Natural killer cell treated with Interleukin-12 subunit alpha and Interleukin-12 subunit beta and Interleukin-15 and Interleukin-18, amount 100 ng/mL, for 72 hours (primary cell): ENCODE data around the gene RAB11A. TPM values are rescaled to one million over a fixed set of nuclear protein-coding genes. Genes with fewer than 3 reads are reported as not detected.
"Not testable (repeated sequence)": the region's sequence is repeated elsewhere in the genome, so short reads cannot be mapped to it uniquely, and the experiment has no call there.

ENCODE experiments used
- ATAC-seq, 2 donors: fragments of 150-1000 bp; cut with Tn5 transposase in 1 of 2; sonication (Bioruptor Pico), chemical (Tn5 transposase) in 1 of 2; 2 replicates each; pipeline ENCODE4 v1.10.0; 2021
- DNase-seq: peaks from one replicate; pipeline ENCODE4 v3.0.0; 2022; ENCODE audit warnings: low spot score
- H3K27ac Mint-ChIP-seq, 2 donors: 1 replicate in 1 of 2; 2 replicates in 1 of 2; pipeline ENCODE4 v1.8.0; 2022; ENCODE audit warnings: mixed read lengths in 2 of 2, mild to moderate bottlenecking in 1 of 2, moderate library complexity in 1 of 2
- H3K27me3 Mint-ChIP-seq, 2 donors: 1 replicate in 1 of 2; 2 replicates in 1 of 2; pipeline ENCODE4 v1.8.0; 2022; ENCODE audit warnings: mixed read lengths in 2 of 2
- H3K36me3 Mint-ChIP-seq: one replicate; pipeline ENCODE4 v1.8.0; 2022; ENCODE audit warnings: mixed read lengths
- H3K4me1 Mint-ChIP-seq, 2 donors: 1 replicate in 1 of 2; 2 replicates in 1 of 2; pipeline ENCODE4 v1.8.0; 2022; ENCODE audit warnings: low read depth in 2 of 2, mixed read lengths in 2 of 2, mild to moderate bottlenecking in 1 of 2
- H3K4me3 Mint-ChIP-seq: one replicate; pipeline ENCODE4 v1.8.0; 2022; ENCODE audit warnings: mixed read lengths
- H3K9me3 Mint-ChIP-seq: 2 replicates; pipeline ENCODE4 v1.8.0; 2022; ENCODE audit warnings: mixed read lengths
- total RNA-seq, 2 donors: library from RNA; stranded (reverse); gene quantifications; one replicate each; pipeline ENCODE4 v1.2.3, GENCODE V29; 2022

Gene RAB11A
- total RNA-seq, 2 donors from 2014 or later = 101 to 164 TPM

DNA sequence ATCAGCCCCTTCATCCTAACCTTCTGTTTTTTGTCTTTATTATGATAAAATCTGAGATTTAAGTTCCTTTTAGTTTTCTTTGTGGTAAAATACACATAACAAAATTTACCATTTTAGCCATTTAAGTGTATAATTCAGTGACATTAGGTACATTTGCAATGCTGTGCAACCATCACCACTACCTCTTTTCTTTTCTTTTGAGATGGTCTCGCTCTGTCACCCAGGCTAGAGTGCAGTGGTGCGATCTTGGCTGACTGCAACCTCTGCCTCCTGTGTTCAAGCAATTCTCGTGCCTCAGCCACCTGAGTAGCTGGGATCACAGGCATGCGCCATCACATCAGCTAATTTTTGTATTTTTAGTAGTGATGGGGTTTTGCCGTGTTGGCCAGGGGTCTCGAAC, 6.2 kb upstream of the RAB11A start:
- Mint-ChIP-seq H3K27me3 (no peaks in the 10 kb centered on the region), H3K9me3 (no peaks in the 10 kb centered on the region), H3K27ac (peak overlapping the region in 1 of 2 donors; percentile 48), H3K4me3 (no peak overlapping the region), H3K4me1 (peaks cover 18% of the 10 kb centered on the region in 2 donors), H3K36me3 (no peaks in the 10 kb centered on the region)
- ATAC-seq (no peak), DNase-seq (no peak)

DNA sequence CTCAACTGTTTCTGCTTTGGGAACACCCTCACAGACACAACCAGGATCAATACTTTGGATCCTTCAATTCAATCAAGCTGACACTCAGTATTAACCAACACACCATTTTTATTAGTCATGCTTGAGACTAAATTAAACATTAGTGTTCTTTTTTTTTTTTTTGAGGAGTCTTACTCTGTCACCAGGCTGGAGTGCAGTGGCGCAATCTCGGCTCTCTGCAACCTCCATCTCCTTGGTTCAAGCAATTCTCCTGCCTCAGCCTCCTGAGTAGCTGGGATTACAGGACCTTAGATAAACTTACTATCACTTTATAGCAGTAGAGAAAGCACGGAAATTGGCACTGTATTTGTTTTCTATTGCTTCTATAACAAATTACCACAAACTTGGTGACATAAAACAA, 2.0 kb upstream of the RAB11A start:
- H3K27ac Mint-ChIP-seq = no peak overlapping the region
- no peaks in the 10 kb centered on the region for H3K27me3 Mint-ChIP-seq
- H3K4me1 Mint-ChIP-seq = peaks cover 27 to 33% of the 10 kb centered on the region in 2 donors
- DNase-seq (no peak), ATAC-seq (no peak)
- H3K36me3 Mint-ChIP-seq = peaks cover 6% of the 10 kb centered on the region
- no peak overlapping the region for H3K4me3 Mint-ChIP-seq
- no peaks in the 10 kb centered on the region for H3K9me3 Mint-ChIP-seq

DNA sequence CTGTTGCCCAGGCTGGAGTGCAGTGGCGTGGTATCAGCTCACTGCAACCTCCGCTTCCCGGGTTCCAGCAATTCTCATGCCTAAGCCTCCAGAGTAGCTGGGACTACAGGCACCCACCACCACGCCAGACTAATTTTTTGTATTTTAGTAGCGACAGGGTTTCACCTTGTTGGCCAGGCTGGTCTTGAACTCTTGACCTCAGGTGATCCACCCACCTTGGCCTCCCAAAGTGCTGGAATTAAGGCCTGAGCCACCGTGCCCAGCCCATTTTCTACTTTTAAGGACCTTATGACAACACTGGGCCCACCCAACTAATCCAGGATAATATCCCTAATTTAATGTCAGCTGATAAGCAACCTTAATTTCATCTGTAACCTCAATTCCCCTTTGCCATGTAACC, 1.4 kb upstream of the RAB11A start:
- H3K36me3 Mint-ChIP-seq, H3K27me3 Mint-ChIP-seq, ATAC-seq, DNase-seq, H3K9me3 Mint-ChIP-seq: not testable (repeated sequence)
- H3K27ac Mint-ChIP-seq = peak overlapping the region; percentile 96 to 98
- peaks cover 28 to 32% of the 10 kb centered on the region in 2 donors for H3K4me1 Mint-ChIP-seq
- peak overlapping the region; percentile 99 for H3K4me3 Mint-ChIP-seq

DNA sequence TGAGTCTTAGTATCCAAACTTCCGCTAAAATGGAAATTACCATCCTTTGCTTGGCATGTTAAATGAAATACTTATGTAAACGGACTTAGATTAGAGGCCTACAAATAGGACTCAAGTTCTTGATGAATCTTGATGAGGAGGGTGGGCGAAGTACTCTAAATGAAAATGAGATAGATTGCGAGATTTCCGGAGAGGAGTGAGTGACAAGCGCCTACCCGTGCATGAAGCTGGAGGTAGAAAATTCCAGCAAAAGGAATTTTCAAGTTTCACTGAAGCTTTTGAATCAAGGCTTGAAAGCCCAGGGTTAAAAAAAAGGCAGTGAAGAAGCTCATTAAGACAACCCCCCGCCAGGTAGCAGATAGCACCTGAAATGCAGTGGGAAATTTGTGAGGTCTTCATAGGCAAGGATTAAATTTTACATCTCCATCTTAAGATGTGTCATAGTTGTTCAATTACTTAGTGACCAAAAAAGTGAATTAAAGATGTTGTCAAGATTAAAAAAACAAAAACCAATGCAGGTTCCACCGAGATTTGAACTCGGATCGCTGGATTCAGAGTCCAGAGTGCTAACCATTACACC, 655 bp upstream of the RAB11A start:
- peaks cover 6% of the 10 kb centered on the region for H3K36me3 Mint-ChIP-seq
- no peaks in the 10 kb centered on the region for H3K27me3 Mint-ChIP-seq
- peak overlapping the region; percentile 96 to 98 for H3K27ac Mint-ChIP-seq
- peaks cover 28 to 31% of the 10 kb centered on the region in 2 donors for H3K4me1 Mint-ChIP-seq
- H3K4me3 Mint-ChIP-seq = peak overlapping the region; percentile 99
- ATAC-seq (no peak), DNase-seq (no peak)
- no peaks in the 10 kb centered on the region for H3K9me3 Mint-ChIP-seq

DNA sequence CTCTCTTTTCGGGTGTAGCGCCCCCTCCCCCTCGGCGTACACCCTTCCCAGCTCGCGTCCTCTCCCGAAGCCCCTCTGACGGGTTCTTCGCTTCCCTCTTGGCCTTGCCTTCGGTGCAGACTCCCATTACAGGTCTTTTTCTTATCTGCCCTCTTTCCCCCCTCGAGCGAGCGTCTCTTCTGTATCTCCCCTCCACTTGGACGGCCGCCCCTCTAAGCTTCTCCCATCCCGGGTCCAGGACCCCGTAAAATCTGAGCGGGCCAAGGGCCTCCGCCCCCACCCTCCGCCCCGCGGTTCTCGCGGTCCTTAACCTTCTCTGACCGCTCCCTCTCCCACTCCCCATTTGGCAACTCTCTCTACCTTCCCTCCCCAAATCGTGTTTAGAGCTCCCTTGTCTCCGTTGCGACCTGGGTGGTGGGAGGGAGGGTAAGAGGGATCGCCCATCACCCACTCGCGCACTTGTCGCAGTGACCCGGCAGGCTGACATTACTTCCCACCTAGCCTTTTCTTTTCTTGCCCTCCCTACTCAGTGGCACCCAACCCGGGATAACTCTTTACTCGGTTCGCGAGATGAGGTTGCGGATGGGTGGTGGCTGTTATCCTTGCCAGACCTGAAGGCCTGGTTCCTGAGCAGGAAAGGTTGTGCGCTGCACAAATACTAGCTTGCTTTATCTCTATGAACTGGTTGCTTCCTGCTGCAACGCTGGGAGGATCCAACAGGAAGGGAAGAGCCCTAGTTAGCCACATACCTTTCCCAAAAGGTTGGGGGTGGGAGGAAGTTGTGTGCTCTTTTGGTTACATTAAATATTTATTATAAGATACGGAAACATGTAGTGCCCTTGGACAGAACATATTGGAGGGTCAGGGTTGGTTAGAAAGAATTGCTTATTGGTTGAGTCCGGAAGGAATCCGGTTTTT, 922 bp downstream of the RAB11A start:
- Mint-ChIP-seq H3K36me3 (peaks cover 6% of the 10 kb centered on the region), H3K27me3 (no peaks in the 10 kb centered on the region), H3K27ac (peak overlapping the region; percentile 96 to 98), H3K4me3 (peak overlapping the region; percentile 99), H3K4me1 (peaks cover 28 to 31% of the 10 kb centered on the region in 2 donors), H3K9me3 (no peaks in the 10 kb centered on the region)
- DNase-seq (no peak), ATAC-seq (no peak)

DNA sequence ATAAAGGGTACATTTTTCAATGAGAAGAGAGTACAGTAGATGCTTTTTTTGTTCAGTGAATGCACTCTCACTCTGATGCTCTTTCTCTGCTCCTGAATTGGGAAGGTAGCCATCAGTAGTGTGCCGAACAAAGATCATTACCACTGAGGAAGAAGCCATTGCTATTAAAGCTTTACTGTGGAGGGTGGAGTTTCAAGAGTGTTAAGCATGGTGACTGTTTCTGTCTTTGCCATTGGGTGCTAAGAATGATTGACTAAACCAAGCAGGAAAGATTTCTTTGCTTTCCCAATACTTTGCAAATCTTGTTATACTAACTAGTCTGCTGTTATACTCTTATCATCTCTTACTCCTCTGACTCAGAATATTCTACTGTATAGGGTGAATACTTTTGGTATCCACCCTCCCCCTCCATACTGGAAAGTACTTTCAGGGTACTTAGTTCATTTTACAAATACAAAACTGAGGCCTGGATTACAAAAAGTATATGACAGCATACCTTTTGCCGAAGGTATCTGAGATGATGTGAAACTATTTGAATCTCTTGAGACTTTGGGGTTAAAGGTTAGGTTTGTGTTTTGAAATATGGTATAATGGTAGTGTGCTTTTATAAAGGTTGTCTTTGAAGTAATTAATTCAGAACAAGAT, 1.7 kb downstream of the RAB11A start:
- DNase-seq (no peak), ATAC-seq (peak in 1 of 2 donors; percentile 14)
- H3K27ac Mint-ChIP-seq = peak overlapping the region; percentile 96 to 98
- no peaks in the 10 kb centered on the region for H3K9me3 Mint-ChIP-seq
- H3K36me3 Mint-ChIP-seq = peaks cover 6% of the 10 kb centered on the region
- H3K4me1 Mint-ChIP-seq = peaks cover 31 to 37% of the 10 kb centered on the region in 2 donors
- peak overlapping the region; percentile 99 for H3K4me3 Mint-ChIP-seq
- H3K27me3 Mint-ChIP-seq = no peaks in the 10 kb centered on the region

DNA sequence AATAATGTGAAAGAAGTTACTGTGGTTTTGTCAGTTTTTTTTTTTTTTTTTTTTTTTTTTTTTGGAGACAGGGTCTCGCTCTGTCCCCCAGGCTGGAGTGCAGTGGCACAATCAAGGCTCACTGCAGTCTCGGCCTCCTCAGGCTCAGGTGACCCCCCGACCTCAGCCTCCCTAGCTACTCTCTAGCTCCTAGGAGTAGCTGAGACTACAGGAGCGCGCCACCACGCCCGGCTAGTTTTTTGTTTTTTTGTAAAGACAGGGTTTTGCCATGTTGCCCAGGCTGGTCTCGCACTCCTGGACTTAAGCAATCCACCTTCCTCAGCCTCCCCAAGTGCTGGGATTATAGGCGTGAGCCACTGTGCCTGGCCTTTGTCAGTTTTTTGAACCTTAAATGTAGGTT, 2.6 kb downstream of the RAB11A start:
- ATAC-seq = not testable (repeated sequence)

DNA sequence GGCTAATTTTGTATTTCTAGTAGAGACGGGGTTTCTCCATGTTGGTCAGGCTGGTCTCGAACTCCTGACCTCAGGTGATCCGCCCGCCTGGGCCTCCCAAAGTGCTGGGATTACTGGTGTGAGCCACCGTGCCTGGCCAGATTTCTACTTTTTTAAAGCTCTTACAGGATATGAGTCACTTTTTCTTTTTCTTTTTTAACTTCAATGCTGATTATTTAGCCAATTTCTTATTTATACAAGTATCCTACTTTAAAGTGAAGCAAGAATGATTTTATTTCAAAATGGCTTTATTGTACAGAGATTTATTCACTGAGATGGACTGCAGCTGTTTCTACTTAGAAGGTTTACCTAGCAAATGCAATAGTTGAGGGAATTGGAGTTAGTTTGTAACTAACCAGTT, 3.3 kb downstream of the RAB11A start:
- H3K27ac Mint-ChIP-seq = peak overlapping the region; percentile 39 to 41
- ATAC-seq, H3K9me3 Mint-ChIP-seq, DNase-seq, H3K27me3 Mint-ChIP-seq: not testable (repeated sequence)
- H3K4me1 Mint-ChIP-seq = peaks cover 32 to 44% of the 10 kb centered on the region in 2 donors
- H3K4me3 Mint-ChIP-seq = peak overlapping the region; percentile 39
- H3K36me3 Mint-ChIP-seq = peaks cover 13% of the 10 kb centered on the region

More for the DNA sequence above, 2.6 kb downstream of the RAB11A start:
- H3K4me1 Mint-ChIP-seq = peaks cover 31 to 37% of the 10 kb centered on the region in 2 donors
- H3K36me3 Mint-ChIP-seq, H3K9me3 Mint-ChIP-seq, H3K27ac Mint-ChIP-seq, H3K4me3 Mint-ChIP-seq, DNase-seq, H3K27me3 Mint-ChIP-seq: not testable (repeated sequence)

DNA sequence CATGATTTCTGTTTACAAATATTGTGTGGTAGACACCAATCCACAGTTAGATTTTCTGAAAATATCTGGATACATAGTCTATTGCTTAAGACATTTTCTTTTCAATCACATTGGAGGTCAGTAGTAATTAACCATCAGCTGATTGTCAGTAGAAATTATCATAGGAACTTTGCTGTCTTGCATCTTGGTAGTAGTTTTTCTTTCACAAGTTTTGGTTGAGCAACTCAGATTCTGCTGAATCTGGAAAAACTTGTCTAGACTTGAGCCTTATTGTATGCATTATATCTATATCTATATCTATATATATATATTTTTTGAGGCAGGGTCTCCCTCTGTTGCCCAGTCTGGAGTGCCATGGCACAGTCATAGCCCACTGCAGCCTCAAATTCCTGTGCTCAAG, 4.0 kb downstream of the RAB11A start:
- ATAC-seq = no peak
- peaks cover 34 to 47% of the 10 kb centered on the region in 2 donors for H3K4me1 Mint-ChIP-seq
- H3K4me3 Mint-ChIP-seq = no peak overlapping the region
- no peak overlapping the region for H3K27ac Mint-ChIP-seq
- no peaks in the 10 kb centered on the region for H3K9me3 Mint-ChIP-seq
- no peaks in the 10 kb centered on the region for H3K27me3 Mint-ChIP-seq
- H3K36me3 Mint-ChIP-seq = peaks cover 17% of the 10 kb centered on the region
- no peak for DNase-seq

DNA sequence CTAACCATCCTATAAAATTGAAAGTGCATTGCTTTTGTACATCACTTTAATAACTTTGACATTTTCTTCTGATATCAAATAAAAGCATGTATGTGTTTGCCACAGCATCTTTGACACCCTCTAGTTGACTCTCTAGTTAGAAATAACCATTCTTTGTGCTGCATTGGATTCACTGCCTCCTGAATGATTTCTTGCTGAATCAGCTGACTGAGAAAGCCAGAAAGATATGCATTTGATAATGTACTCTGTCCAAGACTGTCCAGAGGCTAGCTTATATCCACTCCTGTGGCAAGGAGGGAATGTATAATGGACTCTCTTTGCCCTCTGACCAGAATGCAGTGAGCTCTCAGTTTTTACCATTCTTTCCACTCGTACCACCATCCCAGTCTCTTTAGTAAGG, 6.2 kb downstream of the RAB11A start:
- H3K4me1 Mint-ChIP-seq = peaks cover 21 to 33% of the 10 kb centered on the region in 2 donors
- H3K27ac Mint-ChIP-seq = peak overlapping the region in 1 of 2 donors; percentile 29
- no peaks in the 10 kb centered on the region for H3K9me3 Mint-ChIP-seq
- H3K36me3 Mint-ChIP-seq = peaks cover 13% of the 10 kb centered on the region
- H3K4me3 Mint-ChIP-seq = no peak overlapping the region
- ATAC-seq (no peak), DNase-seq (no peak)
- no peaks in the 10 kb centered on the region for H3K27me3 Mint-ChIP-seq

DNA sequence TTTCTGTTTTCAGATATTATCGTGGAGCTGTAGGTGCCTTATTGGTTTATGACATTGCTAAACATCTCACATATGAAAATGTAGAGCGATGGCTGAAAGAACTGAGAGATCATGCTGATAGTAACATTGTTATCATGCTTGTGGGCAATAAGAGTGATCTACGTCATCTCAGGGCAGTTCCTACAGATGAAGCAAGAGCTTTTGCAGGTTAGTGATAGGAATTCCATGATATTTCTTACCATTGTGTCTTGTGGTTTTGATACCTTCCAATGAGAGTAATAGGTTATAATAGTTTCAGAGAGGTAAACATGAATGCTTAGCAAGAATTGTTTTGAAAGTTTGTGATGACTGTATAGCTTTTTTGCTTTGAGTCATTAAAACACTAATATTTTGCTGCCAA, 8.5 kb downstream of the RAB11A start:
- no peaks in the 10 kb centered on the region for H3K9me3 Mint-ChIP-seq
- DNase-seq (no peak), ATAC-seq (peak in 1 of 2 donors; percentile 44)
- H3K36me3 Mint-ChIP-seq = peaks cover 16% of the 10 kb centered on the region
- peak overlapping the region in 1 of 2 donors; percentile 40 for H3K27ac Mint-ChIP-seq
- H3K4me1 Mint-ChIP-seq = peaks cover 18 to 32% of the 10 kb centered on the region in 2 donors
- no peak overlapping the region for H3K4me3 Mint-ChIP-seq
- H3K27me3 Mint-ChIP-seq = no peaks in the 10 kb centered on the region

DNA sequence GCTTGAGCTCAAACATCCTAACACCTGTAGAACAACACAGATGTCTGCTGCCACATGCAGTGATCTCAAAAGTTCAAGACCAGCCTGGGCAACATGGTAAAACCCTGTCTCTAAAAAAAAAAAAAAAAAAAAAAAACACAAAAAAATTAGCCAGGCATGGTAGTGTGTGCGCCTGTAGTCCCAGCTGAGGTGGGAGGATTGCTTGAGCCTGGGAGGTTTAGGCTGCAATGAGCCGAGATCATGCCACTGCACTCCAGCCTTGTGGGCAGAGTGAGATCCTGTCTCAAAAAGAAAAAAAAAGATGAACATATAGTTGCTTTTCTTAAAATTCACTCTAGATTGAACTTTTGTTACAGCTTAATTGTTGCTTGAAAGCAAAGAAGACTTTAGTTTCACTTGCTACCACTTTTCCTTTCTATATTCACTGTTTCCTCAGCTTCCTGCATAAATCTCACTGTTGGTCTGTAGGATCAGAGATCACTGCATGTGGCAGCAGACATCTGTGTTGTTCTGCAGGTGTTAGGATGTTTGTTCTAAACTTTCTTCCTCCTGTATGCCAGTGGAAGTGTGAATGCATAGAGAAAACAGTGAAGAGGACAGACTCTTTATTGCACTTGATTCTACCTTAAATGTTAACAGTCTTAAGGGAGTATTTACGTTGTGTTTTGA, 12.6 kb downstream of the RAB11A start:
- H3K4me3 Mint-ChIP-seq = no peak overlapping the region
- H3K27ac Mint-ChIP-seq = peak overlapping the region in 1 of 2 donors; percentile 79
- H3K9me3 Mint-ChIP-seq = no peaks in the 10 kb centered on the region
- H3K36me3 Mint-ChIP-seq = peaks cover 43% of the 10 kb centered on the region
- no peaks in the 10 kb centered on the region for H3K27me3 Mint-ChIP-seq
- ATAC-seq (peak in 1 of 2 donors; percentile 48), DNase-seq (no peak)
- H3K4me1 Mint-ChIP-seq = peaks cover 30 to 55% of the 10 kb centered on the region in 2 donors

DNA sequence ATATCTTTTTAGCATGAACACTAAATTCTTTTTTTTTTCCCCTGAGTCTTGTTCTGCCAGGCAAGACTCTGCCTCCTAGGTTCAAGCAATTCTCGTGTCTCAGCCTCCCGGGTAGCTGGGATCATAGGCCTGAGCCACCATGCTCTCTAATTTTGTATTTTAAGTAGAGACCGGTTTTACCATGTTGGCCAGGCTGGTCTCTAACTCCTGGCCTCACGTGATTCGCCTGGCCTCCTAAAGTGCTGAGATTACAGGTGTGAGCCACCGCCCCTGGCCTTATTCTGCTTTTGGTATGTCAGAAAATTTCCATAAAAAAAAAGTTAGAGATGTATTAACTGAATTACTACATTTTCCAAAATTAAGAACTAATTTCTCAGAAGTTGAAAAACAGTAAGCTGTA, 14.3 kb downstream of the RAB11A start:
- no peak overlapping the region for H3K4me3 Mint-ChIP-seq
- no peaks in the 10 kb centered on the region for H3K9me3 Mint-ChIP-seq
- no peak for ATAC-seq
- H3K27me3 Mint-ChIP-seq = no peaks in the 10 kb centered on the region
- H3K27ac Mint-ChIP-seq = peak overlapping the region; percentile 67 to 83
- DNase-seq = no peak
- H3K36me3 Mint-ChIP-seq = peaks cover 46% of the 10 kb centered on the region
- peaks cover 42 to 62% of the 10 kb centered on the region in 2 donors for H3K4me1 Mint-ChIP-seq
